T-helper 17 cell (primary cell): Measurements from ENCODE around the gene DERA. TPM values are rescaled to one million over a fixed set of nuclear protein-coding genes. Genes with fewer than 3 reads are reported as not detected.
"Not testable (repeated sequence)": the region's sequence is repeated elsewhere in the genome, so short reads cannot be mapped to it uniquely, and the experiment has no call there.

Experiments
- ATAC-seq: fragments of 150-1000 bp; cut with Tn5 transposase; 2 replicates; pipeline ENCODE4 v1.10.0; 2021; ENCODE audit warnings: mild to moderate bottlenecking, moderate library complexity
- DNase-seq, 3 donors: peaks; one replicate each; pipeline versions ENCODE4 v3.0.0 to v3.0.0-alpha.2; 2020 to 2021
- H3K9me3 ChIP-seq: one replicate; pipeline ENCODE4 v1.7.0; 2013; ENCODE audit warnings: low read length, mild to moderate bottlenecking; ENCODE audit not compliant: control insufficient read depth, poor library complexity, severe bottlenecking
- H3K27ac Mint-ChIP-seq: one replicate; pipeline ENCODE4 v1.8.0; 2022; ENCODE audit warnings: mild to moderate bottlenecking, moderate library complexity, mixed read lengths
- H3K27me3 Mint-ChIP-seq: one replicate; pipeline ENCODE4 v1.8.0; 2022; ENCODE audit warnings: mixed read lengths
- H3K36me3 Mint-ChIP-seq: one replicate; pipeline ENCODE4 v1.8.0; 2022; ENCODE audit warnings: low read depth, mixed read lengths
- H3K4me1 Mint-ChIP-seq: one replicate; pipeline ENCODE4 v1.8.0; 2022; ENCODE audit warnings: mild to moderate bottlenecking, mixed read lengths
- H3K4me3 Mint-ChIP-seq: one replicate; pipeline ENCODE4 v1.8.0; 2022; ENCODE audit warnings: mild to moderate bottlenecking, moderate library complexity, mixed read lengths
- total RNA-seq, 4 donors: library from RNA in 2 of 4; stranded (reverse) in 2 of 4; gene quantifications; one replicate each; pipeline ENCODE4 v1.2.3 and lab custom pipeline; 2022 to 2026

DERA gene
- total RNA-seq, 2 donors from 2014 or later = 10.9 to 12.3 TPM

GRCh38 chr12:15956010-15956409 lies 44.9 kb downstream of the DERA start:
- H3K4me1 Mint-ChIP-seq = no peaks in the 10 kb centered on the region
- no peak for ATAC-seq
- H3K36me3 Mint-ChIP-seq = peaks cover 5% of the 10 kb centered on the region
- DNase-seq = no peak
- no peak overlapping the region for H3K4me3 Mint-ChIP-seq
- H3K27me3 Mint-ChIP-seq = no peaks in the 10 kb centered on the region
- H3K9me3 ChIP-seq = no peaks in the 10 kb centered on the region
- no peak overlapping the region for H3K27ac Mint-ChIP-seq

- no peaks in the 10 kb centered on the region for H3K9me3 ChIP-seq
- Mint-ChIP-seq H3K27me3 (no peaks in the 10 kb centered on the region), H3K36me3 (peaks cover 5% of the 10 kb centered on the region), H3K4me1 (no peaks in the 10 kb centered on the region), H3K4me3 (no peak overlapping the region), H3K27ac (no peak overlapping the region)
- ATAC-seq = no peak
- no peak for DNase-seq
Observed at GRCh38 chr12:15956413-15957185, 45.5 kb downstream of the DERA start.

GRCh38 chr12:15962760-15963159 lies 51.6 kb downstream of the DERA start:
- Mint-ChIP-seq H3K4me3 (no peak overlapping the region), H3K27me3 (no peaks in the 10 kb centered on the region), H3K36me3 (peaks cover 18% of the 10 kb centered on the region), H3K4me1 (peaks cover 3% of the 10 kb centered on the region), H3K27ac (no peak overlapping the region)
- H3K9me3 ChIP-seq = no peaks in the 10 kb centered on the region
- ATAC-seq (no peak), DNase-seq (no peak)

GRCh38 chr12:15963271-15963670 lies 52.1 kb downstream of the DERA start:
- no peaks in the 10 kb centered on the region for H3K27me3 Mint-ChIP-seq
- H3K4me1 Mint-ChIP-seq = peaks cover 4% of the 10 kb centered on the region
- ATAC-seq (no peak), DNase-seq (no peak)
- H3K4me3 Mint-ChIP-seq = no peak overlapping the region
- H3K36me3 Mint-ChIP-seq = peaks cover 20% of the 10 kb centered on the region
- H3K27ac Mint-ChIP-seq = no peak overlapping the region
- H3K9me3 ChIP-seq = no peaks in the 10 kb centered on the region

- H3K27ac Mint-ChIP-seq = no peak overlapping the region
- H3K4me3 Mint-ChIP-seq = no peak overlapping the region
- DNase-seq = no peak
- ATAC-seq = no peak
- no peaks in the 10 kb centered on the region for H3K9me3 ChIP-seq
- H3K27me3 Mint-ChIP-seq = no peaks in the 10 kb centered on the region
- H3K36me3 Mint-ChIP-seq = peaks cover 15% of the 10 kb centered on the region
- peaks cover 6% of the 10 kb centered on the region for H3K4me1 Mint-ChIP-seq
Observed at GRCh38 chr12:15966426-15966825, 55.3 kb downstream of the DERA start.

GRCh38 chr12:15967053-15967452 lies 55.9 kb downstream of the DERA start:
- not testable (repeated sequence) for H3K27me3 Mint-ChIP-seq, H3K27ac Mint-ChIP-seq, H3K4me3 Mint-ChIP-seq, H3K9me3 ChIP-seq, ATAC-seq, H3K4me1 Mint-ChIP-seq, DNase-seq
- H3K36me3 Mint-ChIP-seq = peaks cover 15% of the 10 kb centered on the region

- DNase-seq (no peak), ATAC-seq (no peak)
- no peaks in the 10 kb centered on the region for H3K9me3 ChIP-seq
- Mint-ChIP-seq H3K4me3 (no peak overlapping the region), H3K27me3 (no peaks in the 10 kb centered on the region), H3K36me3 (peaks cover 10% of the 10 kb centered on the region), H3K27ac (no peak overlapping the region), H3K4me1 (peaks cover 6% of the 10 kb centered on the region)
Observed at GRCh38 chr12:15971211-15971610, 60.1 kb downstream of the DERA start.

- DNase-seq (no peak), ATAC-seq (no peak)
- Mint-ChIP-seq H3K4me3 (no peak overlapping the region), H3K27me3 (no peaks in the 10 kb centered on the region), H3K4me1 (peaks cover 6% of the 10 kb centered on the region), H3K36me3 (peaks cover 11% of the 10 kb centered on the region), H3K27ac (no peak overlapping the region)
- no peaks in the 10 kb centered on the region for H3K9me3 ChIP-seq
Observed at GRCh38 chr12:15972894-15973293, 61.8 kb downstream of the DERA start.

- Mint-ChIP-seq H3K36me3 (peaks cover 10% of the 10 kb centered on the region), H3K27me3 (no peaks in the 10 kb centered on the region), H3K27ac (no peak overlapping the region), H3K4me1 (peaks cover 3% of the 10 kb centered on the region), H3K4me3 (no peak overlapping the region)
- DNase-seq (no peak), ATAC-seq (no peak)
- H3K9me3 ChIP-seq = no peaks in the 10 kb centered on the region
Observed at GRCh38 chr12:15977999-15978951, 67.1 kb downstream of the DERA start.

GRCh38 chr12:15979096-15980092 lies 68.3 kb downstream of the DERA start:
- no peaks in the 10 kb centered on the region for H3K27me3 Mint-ChIP-seq
- no peak overlapping the region for H3K4me3 Mint-ChIP-seq
- peaks cover 10% of the 10 kb centered on the region for H3K36me3 Mint-ChIP-seq
- peaks cover 3% of the 10 kb centered on the region for H3K4me1 Mint-ChIP-seq
- DNase-seq (no peak), ATAC-seq (no peak)
- no peak overlapping the region for H3K27ac Mint-ChIP-seq
- no peaks in the 10 kb centered on the region for H3K9me3 ChIP-seq

- Mint-ChIP-seq H3K36me3 (peaks cover 12% of the 10 kb centered on the region), H3K27ac (no peak overlapping the region), H3K4me3 (no peak overlapping the region), H3K27me3 (no peaks in the 10 kb centered on the region), H3K4me1 (peaks cover 3% of the 10 kb centered on the region)
- no peaks in the 10 kb centered on the region for H3K9me3 ChIP-seq
- ATAC-seq (no peak), DNase-seq (no peak)
Observed at GRCh38 chr12:15982071-15982470, 70.9 kb downstream of the DERA start.

GRCh38 chr12:15982471-15982870 lies 71.3 kb downstream of the DERA start:
- Mint-ChIP-seq H3K36me3 (peaks cover 11% of the 10 kb centered on the region), H3K27me3 (no peaks in the 10 kb centered on the region), H3K4me3 (no peak overlapping the region), H3K27ac (no peak overlapping the region), H3K4me1 (peaks cover 3% of the 10 kb centered on the region)
- ATAC-seq = no peak
- H3K9me3 ChIP-seq = no peaks in the 10 kb centered on the region
- DNase-seq = no peak
